ENCODE data around the gene TEX22.

Gene TEX22

GRCh38 chr14:105427936-105428485 lies 29.7 kb downstream of the TEX22 start:
- TF ChIP-seq CTCF (conservative IDR thresholded peaks at IDR 0.05; ENCODE audit: low read length) = no peak
- no peak for DNase-seq (ENCODE audit: low read depth)
- no peak overlapping the region for H3K4me3 ChIP-seq (ENCODE audit: low read length)

- H3K4me3 ChIP-seq (ENCODE audit: low read length) = no peak overlapping the region
- no peak for DNase-seq (ENCODE audit: low read depth)
- no peak for TF ChIP-seq CTCF (conservative IDR thresholded peaks at IDR 0.05; ENCODE audit: low read length)
These were observed 31.7 kb downstream of the TEX22 start for GRCh38 chr14:105430042-105430441.

GRCh38 chr14:105430565-105430964 lies 32.2 kb downstream of the TEX22 start:
- peak; percentile 64 for DNase-seq (ENCODE audit: low read depth)
- H3K4me3 ChIP-seq (ENCODE audit: low read length) = no peak overlapping the region

GRCh38 chr14:105431256-105431655 lies 32.9 kb downstream of the TEX22 start:
- no peak overlapping the region for H3K4me3 ChIP-seq (ENCODE audit: low read length)
- no peak for DNase-seq (ENCODE audit: low read depth)

More at GRCh38 chr14:105430565-105430964, 32.2 kb downstream of the TEX22 start:
- TF ChIP-seq CTCF (conservative IDR thresholded peaks at IDR 0.05; ENCODE audit: low read length) = no peak

GRCh38 chr14:105432657-105433056 lies 34.3 kb downstream of the TEX22 start:
- no peak for TF ChIP-seq CTCF (conservative IDR thresholded peaks at IDR 0.05; ENCODE audit: low read length)
- no peak for DNase-seq (ENCODE audit: low read depth)
- H3K4me3 ChIP-seq (ENCODE audit: low read length) = no peak overlapping the region

More at GRCh38 chr14:105431256-105431655, 32.9 kb downstream of the TEX22 start:
- TF ChIP-seq CTCF (conservative IDR thresholded peaks at IDR 0.05; ENCODE audit: low read length) = no peak

- no peak for TF ChIP-seq CTCF (conservative IDR thresholded peaks at IDR 0.05; ENCODE audit: low read length)
- no peak for DNase-seq (ENCODE audit: low read depth)
- no peak overlapping the region for H3K4me3 ChIP-seq (ENCODE audit: low read length)
These were observed 34.8 kb downstream of the TEX22 start for GRCh38 chr14:105433161-105433605.

GRCh38 chr14:105436402-105436801 lies 38.1 kb downstream of the TEX22 start:
- no peak for TF ChIP-seq CTCF (conservative IDR thresholded peaks at IDR 0.05; ENCODE audit: low read length)
- DNase-seq (ENCODE audit: low read depth) = no peak
- H3K4me3 ChIP-seq (ENCODE audit: low read length) = no peak overlapping the region

Data from AG10803 (cell line).